KOPT-K1 (cell line): Measurements from ENCODE around the gene PRDX3.
"Not testable (repeated sequence)": the region's sequence is repeated elsewhere in the genome, so short reads cannot be mapped to it uniquely, and the experiment has no call there.

Experiments
- H3K27ac ChIP-seq: fragments of 200-600 bp; sonication (generic); 2 replicates; pipeline ENCODE4 v1.5.1; 2016; ENCODE audit warnings: antibody characterized with exemption, mild to moderate bottlenecking, low read depth, low read length; ENCODE audit not compliant: poor library complexity, severe bottlenecking
- H3K36me3 ChIP-seq: fragments of 200-600 bp; sonication (generic); 2 replicates; pipeline ENCODE4 v1.5.1; 2017; ENCODE audit warnings: antibody characterized with exemption, mild to moderate bottlenecking, low read length, moderate library complexity; ENCODE audit not compliant: insufficient read depth
- H3K9me3 ChIP-seq: fragments of 200-600 bp; sonication (generic); 2 replicates; pipeline ENCODE4 v1.5.1; 2017; ENCODE audit warnings: antibody characterized with exemption, low read length, mild to moderate bottlenecking; ENCODE audit not compliant: insufficient read depth, poor library complexity, severe bottlenecking

Gene PRDX3

GRCh38 chr10:119161680-119162451, 16.7 kb downstream of the PRDX3 start:
- Histone ChIP-seq H3K9me3 (no peaks in the 10 kb centered on the region), H3K27ac (no peak overlapping the region), H3K36me3 (peaks cover 77% of the 10 kb centered on the region)

- H3K9me3 ChIP-seq = no peaks in the 10 kb centered on the region
- no peak overlapping the region for H3K27ac ChIP-seq
- H3K36me3 ChIP-seq = peaks cover 95% of the 10 kb centered on the region
These were observed 19.3 kb downstream of the PRDX3 start for GRCh38 chr10:119159332-119159731.

- H3K27ac ChIP-seq = no peak overlapping the region
- H3K9me3 ChIP-seq = no peaks in the 10 kb centered on the region
- peaks cover 99% of the 10 kb centered on the region for H3K36me3 ChIP-seq
These were observed 25.0 kb downstream of the PRDX3 start for GRCh38 chr10:119153661-119154060.

- Histone ChIP-seq H3K9me3 (no peaks in the 10 kb centered on the region), H3K36me3 (peaks cover 99% of the 10 kb centered on the region), H3K27ac (no peak overlapping the region)
These were observed 25.6 kb downstream of the PRDX3 start for GRCh38 chr10:119153041-119153440.

- H3K27ac ChIP-seq, H3K9me3 ChIP-seq: not testable (repeated sequence)
- peaks cover 99% of the 10 kb centered on the region for H3K36me3 ChIP-seq
These were observed 27.0 kb downstream of the PRDX3 start for GRCh38 chr10:119151601-119152000.

GRCh38 chr10:119149729-119150128, 28.9 kb downstream of the PRDX3 start:
- H3K9me3 ChIP-seq = no peaks in the 10 kb centered on the region
- H3K27ac ChIP-seq = no peak overlapping the region
- H3K36me3 ChIP-seq = peaks cover 99% of the 10 kb centered on the region

- Histone ChIP-seq H3K36me3 (peaks cover 94% of the 10 kb centered on the region), H3K9me3 (no peaks in the 10 kb centered on the region), H3K27ac (no peak overlapping the region)
These were observed 29.5 kb downstream of the PRDX3 start for GRCh38 chr10:119149157-119149556.

- Histone ChIP-seq H3K36me3 (peaks cover 83% of the 10 kb centered on the region), H3K9me3 (no peaks in the 10 kb centered on the region), H3K27ac (no peak overlapping the region)
These were observed 35.0 kb downstream of the PRDX3 start for GRCh38 chr10:119143657-119144056.

GRCh38 chr10:119140603-119141245, 37.9 kb downstream of the PRDX3 start:
- Histone ChIP-seq H3K36me3 (peaks cover 62% of the 10 kb centered on the region), H3K9me3 (no peaks in the 10 kb centered on the region), H3K27ac (peak overlapping the region; percentile 46)

- H3K27ac ChIP-seq = peak overlapping the region; percentile 92
- no peaks in the 10 kb centered on the region for H3K9me3 ChIP-seq
- peaks cover 62% of the 10 kb centered on the region for H3K36me3 ChIP-seq
These were observed 39.0 kb downstream of the PRDX3 start for GRCh38 chr10:119139464-119140067.

GRCh38 chr10:119138346-119139306, 40.0 kb downstream of the PRDX3 start:
- H3K36me3 ChIP-seq = peaks cover 67% of the 10 kb centered on the region
- peak overlapping the region; percentile 92 for H3K27ac ChIP-seq
- H3K9me3 ChIP-seq = no peaks in the 10 kb centered on the region

GRCh38 chr10:119137878-119138277, 40.7 kb downstream of the PRDX3 start:
- peaks cover 67% of the 10 kb centered on the region for H3K36me3 ChIP-seq
- not testable (repeated sequence) for H3K9me3 ChIP-seq
- peak overlapping the region; percentile 92 for H3K27ac ChIP-seq

GRCh38 chr10:119136084-119136483, 42.5 kb downstream of the PRDX3 start:
- Histone ChIP-seq H3K27ac (peak overlapping the region; percentile 100), H3K9me3 (no peaks in the 10 kb centered on the region), H3K36me3 (peaks cover 62% of the 10 kb centered on the region)

- Histone ChIP-seq H3K36me3 (peaks cover 62% of the 10 kb centered on the region), H3K27ac (peak overlapping the region; percentile 100), H3K9me3 (no peaks in the 10 kb centered on the region)
These were observed 43.1 kb downstream of the PRDX3 start for GRCh38 chr10:119135513-119135881.

- H3K27ac ChIP-seq = peak overlapping the region; percentile 100
- peaks cover 67% of the 10 kb centered on the region for H3K36me3 ChIP-seq
- H3K9me3 ChIP-seq = no peaks in the 10 kb centered on the region
These were observed 44.7 kb downstream of the PRDX3 start for GRCh38 chr10:119133949-119134348.
